COLO668 (cell line): ENCODE results near the gene TLNRD1.
A peak's percentile ranks its signal among the peaks of the same experiment; 100 is the strongest.
"Not testable (repeated sequence)": the region's sequence is repeated elsewhere in the genome, so short reads cannot be mapped to it uniquely, and the experiment has no call there.

Experiments used
- DNase-seq: peaks from one replicate; lab custom pipeline; 2025; ENCODE audit not compliant: unreplicated experiment; lab: John Stamatoyannopoulos, UW

TLNRD1 gene

DNA sequence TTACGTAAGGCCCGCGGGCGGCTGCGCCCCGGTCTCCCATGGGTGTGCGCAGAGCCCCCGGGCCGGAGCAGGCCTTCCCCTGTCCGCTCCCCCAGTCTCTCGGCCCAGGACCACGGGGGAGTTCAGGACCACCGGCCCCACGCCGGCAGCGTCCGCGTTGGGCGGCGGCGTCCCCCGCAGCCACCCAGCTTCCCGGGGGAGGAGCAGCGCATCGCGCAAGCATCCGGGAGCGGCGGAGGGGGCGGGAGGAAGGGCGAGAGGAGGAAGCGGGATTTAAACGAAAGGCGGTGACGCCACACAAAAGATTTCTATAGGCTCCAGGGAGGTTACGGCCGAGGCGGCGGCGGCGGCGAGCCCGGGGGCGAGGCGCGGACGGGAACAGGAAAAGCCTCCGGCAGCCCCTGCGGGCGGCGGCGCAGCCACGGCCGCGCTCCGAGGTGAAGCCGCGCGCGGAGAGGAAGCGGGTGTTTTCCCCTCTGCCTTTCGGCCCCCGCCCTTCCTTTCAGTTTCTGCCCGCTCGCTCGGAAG is at the start of gene TLNRD1:
TLNRD1 (plus strand) TSS at position 300 of the 528 bp plus-strand sequence. CDS start 1,349 bp downstream, outside the sequence.
- peak; percentile 91 for DNase-seq

DNA sequence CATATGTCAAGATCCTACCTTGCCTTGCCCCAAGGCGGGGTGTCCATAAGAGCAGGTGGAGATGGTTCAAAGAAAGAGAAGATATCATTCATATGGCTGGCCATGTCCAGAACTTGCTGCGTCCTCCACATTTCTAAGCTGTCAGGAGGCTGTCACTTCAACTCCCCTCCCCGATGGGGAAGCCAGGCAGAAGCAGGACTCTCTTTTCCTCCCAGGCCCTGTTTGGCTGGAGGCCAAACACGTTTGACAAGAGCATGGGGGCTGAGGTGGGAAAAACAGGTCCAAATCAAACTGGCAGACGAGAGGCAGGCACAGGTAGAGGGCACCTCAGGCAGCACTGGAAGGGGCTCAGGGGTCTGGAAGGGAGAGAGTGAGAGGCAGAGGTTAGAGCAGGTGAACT is 48.8 kb upstream of the TLNRD1 start:
- no peak for DNase-seq

DNA sequence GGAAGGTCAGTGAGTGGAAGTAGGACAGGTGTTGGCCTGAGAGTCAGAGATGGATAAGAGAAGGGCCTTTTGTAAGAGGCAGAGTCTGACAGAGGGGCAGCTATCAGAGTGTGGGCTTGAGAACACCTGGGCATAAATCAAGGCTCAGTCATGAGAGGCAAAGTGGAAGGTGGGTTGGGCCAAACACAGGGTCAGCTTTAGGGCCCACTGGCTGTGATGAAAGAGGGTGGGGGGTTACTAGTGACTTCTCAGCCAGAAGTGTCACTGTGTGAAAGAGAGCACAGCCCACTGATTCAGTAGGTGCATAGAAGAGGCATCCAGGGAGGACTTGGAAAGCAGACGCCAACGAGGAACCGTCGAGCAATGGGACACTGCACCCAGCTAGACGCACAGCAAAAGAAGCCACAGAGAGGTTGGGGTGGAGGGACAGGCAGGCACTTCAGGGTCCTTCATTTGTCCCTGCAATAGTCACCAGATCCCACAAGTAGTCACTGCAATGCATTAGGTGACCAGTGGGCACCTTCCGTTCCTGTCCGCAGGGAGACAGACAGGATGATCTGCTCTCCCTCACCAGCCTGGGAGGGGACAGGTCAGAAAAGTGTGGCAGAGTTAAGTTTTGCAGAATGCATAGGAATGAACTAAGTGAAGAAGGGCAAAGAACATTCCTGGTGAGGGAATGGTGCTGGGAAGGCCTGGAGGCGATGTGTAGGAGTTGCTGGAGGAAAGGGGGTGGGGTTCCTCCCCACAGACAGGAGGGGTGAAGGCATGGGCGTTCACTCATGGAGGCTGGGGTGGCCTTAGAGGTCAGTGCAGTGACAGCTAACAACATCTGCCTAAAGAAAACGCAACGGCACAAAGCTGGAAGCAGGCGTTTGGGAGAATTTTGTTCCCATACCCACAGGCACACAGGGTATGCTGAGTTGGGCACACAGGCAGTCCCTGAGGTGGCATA is 47.4 kb upstream of the TLNRD1 start:
- DNase-seq: no peak

GRCh38 chr15:80953953-80954778 is 46.6 kb upstream of the TLNRD1 start:
- DNase-seq: peak; percentile 77

DNA sequence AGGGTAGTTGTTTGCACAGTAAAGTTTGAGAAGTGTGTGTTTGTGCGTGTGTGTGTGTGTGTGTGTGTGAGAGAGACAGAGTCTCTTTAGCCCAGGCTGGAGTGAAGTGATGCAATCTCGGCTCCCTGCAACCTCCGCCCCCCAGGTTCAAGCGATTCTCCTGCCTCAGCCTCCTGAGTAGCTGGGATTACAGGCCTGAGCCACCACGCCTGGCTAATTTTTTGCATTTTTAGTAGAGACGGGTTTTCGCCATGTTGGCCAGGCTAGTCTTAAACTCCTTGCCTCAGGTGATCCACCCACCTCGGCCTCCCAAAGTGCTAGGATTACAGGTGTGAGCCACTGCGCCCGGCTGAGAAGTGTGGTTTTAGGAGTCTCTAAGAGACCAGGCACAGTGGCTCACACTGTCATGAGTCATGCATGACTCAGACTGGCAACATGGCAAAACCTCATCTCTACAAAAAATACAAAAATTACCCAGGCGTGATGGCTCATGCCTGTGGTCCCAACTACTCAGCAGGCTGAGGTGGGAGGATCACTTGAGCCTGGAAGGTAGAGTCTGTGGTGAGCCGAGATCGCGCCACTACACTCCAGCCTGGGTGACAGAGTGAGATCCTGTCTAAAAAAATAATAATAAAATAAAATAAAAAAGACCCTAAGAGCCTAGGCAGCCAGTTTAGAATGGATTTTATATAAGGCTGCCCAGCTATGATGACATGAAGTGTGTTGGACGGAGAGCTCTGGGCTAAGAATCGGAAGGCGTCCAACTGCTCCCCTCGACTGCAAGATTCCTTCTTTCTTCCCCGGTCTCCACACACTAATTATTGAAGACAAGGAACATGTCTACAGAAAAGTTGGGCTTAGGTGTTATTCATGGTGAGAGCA is 44.9 kb upstream of the TLNRD1 start:
- peak; percentile 50 for DNase-seq

GRCh38 chr15:80957556-80957955 is 43.2 kb upstream of the TLNRD1 start:
- DNase-seq: no peak

GRCh38 chr15:80957976-80958375 is 42.7 kb upstream of the TLNRD1 start:
- no peak for DNase-seq

- DNase-seq: no peak
Measured at GRCh38 chr15:80958818-80959495, 41.8 kb upstream of the TLNRD1 start.

DNA sequence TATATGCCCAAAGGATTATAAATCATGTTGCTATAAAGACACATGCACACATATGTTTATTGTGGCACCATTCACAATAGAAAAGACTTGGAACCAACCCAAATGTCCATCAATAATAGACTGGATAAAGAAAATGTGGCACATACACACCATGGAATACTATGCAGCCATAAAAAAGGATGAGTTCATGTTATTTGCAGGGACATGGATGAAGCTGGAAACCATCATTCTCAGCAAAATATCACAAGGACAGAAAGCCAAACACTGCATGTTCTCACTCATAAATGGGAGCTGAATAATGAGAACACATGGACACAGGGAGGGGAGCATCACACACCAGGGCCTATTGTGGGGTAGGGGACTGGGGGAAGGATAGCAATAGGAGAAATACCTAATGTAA is 35.3 kb upstream of the TLNRD1 start:
- not testable (repeated sequence) for DNase-seq

DNA sequence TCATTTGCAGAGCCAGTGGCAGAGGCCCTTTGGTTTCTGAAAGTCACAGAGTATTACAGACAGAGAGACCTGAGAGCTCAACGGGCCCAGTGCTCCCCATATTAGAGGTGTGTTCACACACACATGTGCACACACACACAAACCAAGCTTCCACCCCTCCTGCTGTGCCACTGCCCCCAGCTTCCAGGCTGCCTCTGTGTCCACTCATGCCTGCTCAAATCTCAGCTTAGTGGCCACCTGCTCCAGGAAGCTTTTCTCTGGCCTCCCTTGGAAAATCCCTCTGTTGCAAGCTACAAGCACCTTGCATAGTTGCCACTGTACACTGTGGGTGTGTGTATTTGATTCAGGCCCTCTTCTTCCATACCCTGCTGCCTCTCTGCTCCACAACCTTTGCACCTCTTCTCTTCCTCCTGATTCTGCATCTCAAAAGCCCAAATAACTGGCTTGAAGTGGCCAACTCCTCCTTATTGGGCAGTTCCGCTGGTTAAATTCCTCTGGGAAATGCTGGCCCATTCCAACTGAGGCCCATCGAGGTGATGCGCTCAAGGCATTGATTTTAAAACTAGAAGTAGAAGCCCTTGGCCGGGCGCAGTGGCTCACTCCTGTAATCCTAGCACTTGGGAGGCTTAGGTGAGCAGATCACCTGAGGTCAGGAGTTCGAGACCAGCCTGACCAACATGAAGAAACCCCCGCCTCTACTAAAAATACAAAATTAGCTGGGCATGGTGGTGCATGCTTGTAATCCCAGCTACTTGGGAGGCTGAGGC is 34.1 kb upstream of the TLNRD1 start:
- no peak for DNase-seq

- DNase-seq: no peak
Measured at GRCh38 chr15:80967451-80967850, 33.3 kb upstream of the TLNRD1 start.

GRCh38 chr15:80967991-80968510 is 32.7 kb upstream of the TLNRD1 start:
- DNase-seq: no peak

GRCh38 chr15:80969316-80969715 is 31.4 kb upstream of the TLNRD1 start:
- no peak for DNase-seq

DNA sequence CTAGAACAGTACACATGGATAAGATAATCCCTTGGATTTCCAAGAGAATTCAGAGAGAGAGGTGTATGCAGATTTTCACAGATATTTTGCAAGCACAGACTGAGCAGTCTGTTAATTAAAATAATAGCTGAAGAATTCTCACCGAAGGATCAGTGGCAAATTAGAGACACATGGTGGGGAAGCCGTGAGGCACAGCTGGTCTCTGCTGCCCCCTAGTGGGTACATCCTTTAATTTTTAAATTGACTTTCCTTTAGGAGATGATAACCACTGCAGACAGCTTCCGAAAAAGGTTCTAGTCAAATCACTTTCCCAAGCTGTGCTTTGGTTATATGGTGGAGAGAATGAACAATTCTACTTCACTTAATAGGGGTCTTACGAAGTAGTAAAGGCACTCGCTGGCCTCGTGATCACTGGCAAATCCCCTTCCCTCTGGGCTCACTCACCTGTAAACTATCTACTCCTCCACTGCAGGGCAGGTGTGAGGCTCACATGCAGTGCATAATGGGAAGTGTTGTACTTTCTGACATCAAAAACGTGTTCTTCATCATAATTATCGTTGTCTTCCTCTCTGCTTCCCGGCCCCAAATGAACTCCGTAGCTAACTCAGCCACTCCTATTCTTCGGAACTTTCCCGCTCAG is 30.6 kb upstream of the TLNRD1 start:
- peak; percentile 64 for DNase-seq

DNA sequence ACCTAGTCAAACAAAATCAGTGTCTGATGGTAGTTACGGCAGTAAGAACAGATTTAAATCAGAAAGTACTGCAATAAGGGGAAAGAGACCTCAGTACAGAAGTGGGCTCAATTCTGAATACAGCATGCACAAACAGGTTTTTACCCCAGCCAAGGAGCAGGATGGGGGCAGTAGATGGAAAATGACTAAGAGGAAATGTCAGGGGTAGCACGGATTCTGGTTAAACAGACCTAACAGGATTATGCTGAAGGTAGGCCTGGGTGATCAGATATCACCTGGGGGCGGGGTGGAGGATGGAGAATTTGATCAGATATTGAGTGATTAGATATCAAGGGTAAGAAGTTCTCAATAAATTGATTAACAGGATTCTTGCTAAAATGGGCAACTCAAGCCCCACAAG is 30.1 kb upstream of the TLNRD1 start:
- no peak for DNase-seq

DNA sequence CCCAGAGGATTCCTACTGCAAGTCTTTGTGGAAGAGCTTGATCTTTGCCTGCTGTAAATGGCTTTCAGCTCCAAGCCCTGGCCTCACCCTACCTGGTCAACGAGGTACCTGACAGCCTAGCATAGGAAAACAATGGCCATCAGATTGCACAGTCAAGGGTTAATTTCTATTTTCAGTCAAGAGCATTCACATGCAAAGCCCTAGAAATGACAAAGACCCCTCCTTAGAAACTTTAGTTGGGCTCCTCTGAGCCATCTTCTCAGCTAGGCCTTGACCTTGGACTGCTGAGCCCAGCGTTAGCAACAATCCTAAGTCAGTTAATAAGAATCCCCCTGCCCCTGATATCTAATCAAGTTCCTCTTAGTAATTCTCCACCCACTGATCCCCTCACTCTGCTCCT is 29.6 kb upstream of the TLNRD1 start:
- DNase-seq: no peak

GRCh38 chr15:80972276-80972675 is 28.4 kb upstream of the TLNRD1 start:
- no peak for DNase-seq

- no peak for DNase-seq
Measured at GRCh38 chr15:80974914-80975313, 25.8 kb upstream of the TLNRD1 start.

DNA sequence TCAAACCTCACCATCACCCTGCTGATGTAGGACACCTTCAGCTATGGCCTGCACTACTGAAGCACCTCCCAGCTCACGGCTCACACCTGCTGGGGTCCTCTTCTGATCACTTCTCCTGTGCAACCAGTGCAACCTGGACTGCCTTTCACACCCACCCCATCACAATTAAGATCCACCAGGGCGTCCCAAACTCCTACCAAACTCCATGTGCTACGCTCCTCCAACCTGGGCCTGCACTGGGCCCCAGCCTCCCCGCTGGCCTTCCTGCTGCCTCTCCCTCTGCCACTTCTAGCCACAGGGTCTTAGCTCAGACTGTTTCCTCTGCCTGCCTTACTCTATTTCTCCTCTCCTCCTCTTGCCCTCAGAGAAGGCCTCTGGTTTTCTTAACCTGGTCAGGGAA is 23.9 kb upstream of the TLNRD1 start:
- DNase-seq: no peak
